Testis (tissue), 3 donors: ENCODE data around the gene RBP2. TPM values are rescaled to one million over a fixed set of nuclear protein-coding genes. Genes with fewer than 3 reads are reported as not detected.

ENCODE experiments used
- DNase-seq: peaks from one replicate; pipeline ENCODE4 v3.0.0-alpha.2; 2019
- H3K27ac ChIP-seq, 2 donors: fragments of 200-600 bp; sonication (generic); one replicate each; pipeline ENCODE4 v1.5.1; 2019
- H3K27me3 ChIP-seq: fragments of 200-600 bp; sonication (generic); one replicate; pipeline ENCODE4 v1.5.1; 2019
- H3K36me3 ChIP-seq: fragments of 200-600 bp; sonication (generic); one replicate; pipeline ENCODE4 v1.5.1; 2017; ENCODE audit warnings: low read depth; ENCODE audit errors: missing control alignments
- H3K4me1 ChIP-seq: fragments of 200-600 bp; sonication (generic); one replicate; pipeline ENCODE4 v1.5.1; 2019
- H3K4me3 ChIP-seq, 2 donors: fragments of 200-600 bp; sonication (generic); one replicate each; pipeline ENCODE4 v1.5.1; 2017 to 2019
- H3K9me3 ChIP-seq: fragments of 200-600 bp; sonication (generic); one replicate; pipeline ENCODE4 v1.5.1; 2017
- POLR2A ChIP-seq: fragments of 450-650 bp; IDR thresholded peaks from one replicate; pipeline ENCODE4 v1.6.1; 2017; ENCODE audit warnings: antibody characterized with exemption, mild to moderate bottlenecking, moderate library complexity
- WGBS, 2 donors: methylation state at CpG; one replicate each; pipeline ENCODE4 v1.1.5; 2018; 5-methylcytosine and 5-hydroxymethylcytosine counted together
- intact Hi-C: fragments of 100-400 bp; cut with DNase I; formaldehyde crosslinking; loops from one replicate; pipeline ENCODE4 v1.15.1; 2023; ENCODE audit warnings: low total_unique reads
- polyA plus RNA-seq: library from polyadenylated mRNA; stranded (reverse); fragments of 350-450 nt; fragmentation: Illumina TruSeq; extraction: RNeasy Lipid Tissue Mini Kit (QIAGEN cat#74804); gene quantifications from one replicate; pipeline ENCODE4 v1.2.3, GENCODE V29; 2014; ENCODE audit warnings: low read depth, low replicate concordance; ENCODE audit not compliant: insufficient read depth
- total RNA-seq, 2 donors: library from RNA; depleted of rRNA; stranded (reverse); fragments of >200 nt; gene quantifications; one replicate each; pipeline ENCODE4 v1.2.3, GENCODE V29; 2016
- TF ChIP-seq, protein P1 (sequence below), 3 experiments: fragments of 450-650 bp in 2 of 3; fragments of 200-600 bp in 1 of 3; sonication (generic) in 1 of 3; IDR thresholded peaks; one replicate each; pipeline ENCODE4 v1.5.1; 2016 to 2019; ENCODE audit warnings: antibody characterized with exemption in 3 of 3, mild to moderate bottlenecking in 2 of 3, moderate library complexity in 1 of 3

RBP2 gene
- total and polyA plus RNA-seq, 3 donors from 2014 or later, result not detected

DNA sequence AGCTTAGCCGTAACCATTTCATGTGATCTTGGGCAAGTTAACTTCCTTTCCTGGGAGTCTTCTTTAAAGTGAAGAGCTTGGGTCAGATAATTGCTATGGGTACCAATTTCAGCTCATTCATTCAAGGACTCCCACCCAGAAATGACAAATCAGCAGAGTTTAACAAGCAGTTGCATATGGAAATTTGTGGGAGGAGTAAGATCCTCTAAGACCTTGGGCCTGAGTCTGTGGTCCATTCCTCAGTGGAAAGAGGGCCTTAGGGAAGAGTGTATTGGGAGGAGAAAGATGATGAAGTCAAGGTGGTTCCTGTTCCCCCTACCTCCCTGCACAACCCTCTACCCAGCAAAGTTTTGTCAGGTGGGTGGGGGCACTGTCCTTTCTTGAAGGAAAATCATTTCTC is 42.1 kb downstream of the RBP2 start:
- Histone ChIP-seq H3K27me3 (no peaks in the 10 kb centered on the region), H3K4me3 (no peak overlapping the region), H3K36me3 (no peaks in the 10 kb centered on the region), H3K4me1 (no peaks in the 10 kb centered on the region), H3K9me3 (no peaks in the 10 kb centered on the region), H3K27ac (no peak overlapping the region)
- WGBS, 2 donors, result 85 to 100% methylated on average over 1 of the region's 1 CpG
- intact Hi-C loops, result no loop called here
- no peak for TF ChIP-seq POLR2A
- TF ChIP-seq, protein P1, sequence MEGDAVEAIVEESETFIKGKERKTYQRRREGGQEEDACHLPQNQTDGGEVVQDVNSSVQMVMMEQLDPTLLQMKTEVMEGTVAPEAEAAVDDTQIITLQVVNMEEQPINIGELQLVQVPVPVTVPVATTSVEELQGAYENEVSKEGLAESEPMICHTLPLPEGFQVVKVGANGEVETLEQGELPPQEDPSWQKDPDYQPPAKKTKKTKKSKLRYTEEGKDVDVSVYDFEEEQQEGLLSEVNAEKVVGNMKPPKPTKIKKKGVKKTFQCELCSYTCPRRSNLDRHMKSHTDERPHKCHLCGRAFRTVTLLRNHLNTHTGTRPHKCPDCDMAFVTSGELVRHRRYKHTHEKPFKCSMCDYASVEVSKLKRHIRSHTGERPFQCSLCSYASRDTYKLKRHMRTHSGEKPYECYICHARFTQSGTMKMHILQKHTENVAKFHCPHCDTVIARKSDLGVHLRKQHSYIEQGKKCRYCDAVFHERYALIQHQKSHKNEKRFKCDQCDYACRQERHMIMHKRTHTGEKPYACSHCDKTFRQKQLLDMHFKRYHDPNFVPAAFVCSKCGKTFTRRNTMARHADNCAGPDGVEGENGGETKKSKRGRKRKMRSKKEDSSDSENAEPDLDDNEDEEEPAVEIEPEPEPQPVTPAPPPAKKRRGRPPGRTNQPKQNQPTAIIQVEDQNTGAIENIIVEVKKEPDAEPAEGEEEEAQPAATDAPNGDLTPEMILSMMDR (IDR thresholded peaks at IDR 0.05), result no peak
- DNase-seq, result no peak

DNA sequence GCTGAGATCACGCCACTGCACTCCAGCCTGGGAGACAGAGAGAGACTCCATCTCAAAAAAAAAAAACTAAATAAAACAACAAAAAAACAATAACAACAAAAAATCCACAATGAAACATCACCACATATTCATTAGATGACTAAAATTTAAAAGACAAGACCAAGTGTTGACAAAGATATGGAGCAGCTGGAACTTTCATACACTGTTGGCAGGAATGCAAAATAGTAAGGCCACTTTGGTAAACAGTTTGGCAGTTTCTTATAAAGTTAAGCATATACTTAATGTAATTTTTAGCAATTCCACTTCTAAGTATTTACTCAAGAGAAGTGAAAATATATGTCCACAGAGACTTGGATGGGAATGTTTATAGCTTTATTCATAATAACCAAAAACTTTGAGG is 43.2 kb downstream of the RBP2 start:
- WGBS, 2 donors, result 100% methylated on average over 1 of the region's 1 CpG
- TF ChIP-seq POLR2A, result no peak
- TF ChIP-seq, protein P1 (IDR thresholded peaks at IDR 0.05), result no peak
- no peak for DNase-seq
- no peaks in the 10 kb centered on the region for H3K4me1 ChIP-seq
- no peak overlapping the region for H3K4me3 ChIP-seq
- intact Hi-C loops, result no loop called here
- H3K36me3 ChIP-seq, result no peaks in the 10 kb centered on the region
- no peaks in the 10 kb centered on the region for H3K9me3 ChIP-seq
- no peak overlapping the region for H3K27ac ChIP-seq
- H3K27me3 ChIP-seq, result no peaks in the 10 kb centered on the region

DNA sequence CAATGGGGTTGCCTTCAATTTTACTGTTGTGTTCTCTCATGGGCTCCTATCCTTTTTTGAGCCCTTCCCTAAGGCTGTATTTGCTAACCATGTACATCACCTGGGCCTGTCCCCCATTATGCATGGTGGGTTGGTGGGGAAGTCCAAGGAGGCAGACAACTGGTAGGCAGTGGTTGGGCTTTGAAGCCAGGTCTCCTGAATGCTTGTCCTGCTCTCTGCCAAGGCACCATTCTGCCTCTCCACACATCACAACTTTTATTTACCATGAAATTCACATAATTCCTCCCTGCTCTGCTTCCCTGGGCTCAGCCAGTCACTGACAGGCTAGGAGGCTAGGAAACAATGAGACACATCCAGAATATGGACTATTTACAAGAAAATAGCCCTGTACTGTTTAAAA is 45.8 kb downstream of the RBP2 start:
- H3K36me3 ChIP-seq, result no peaks in the 10 kb centered on the region
- no peak for DNase-seq
- H3K27me3 ChIP-seq, result no peaks in the 10 kb centered on the region
- no peak overlapping the region for H3K4me3 ChIP-seq
- H3K4me1 ChIP-seq, result no peaks in the 10 kb centered on the region
- TF ChIP-seq POLR2A, result no peak
- TF ChIP-seq, protein P1 (IDR thresholded peaks at IDR 0.05), result no peak
- H3K27ac ChIP-seq, result no peak overlapping the region
- H3K9me3 ChIP-seq, result no peaks in the 10 kb centered on the region
- intact Hi-C loops, result no loop called here

DNA sequence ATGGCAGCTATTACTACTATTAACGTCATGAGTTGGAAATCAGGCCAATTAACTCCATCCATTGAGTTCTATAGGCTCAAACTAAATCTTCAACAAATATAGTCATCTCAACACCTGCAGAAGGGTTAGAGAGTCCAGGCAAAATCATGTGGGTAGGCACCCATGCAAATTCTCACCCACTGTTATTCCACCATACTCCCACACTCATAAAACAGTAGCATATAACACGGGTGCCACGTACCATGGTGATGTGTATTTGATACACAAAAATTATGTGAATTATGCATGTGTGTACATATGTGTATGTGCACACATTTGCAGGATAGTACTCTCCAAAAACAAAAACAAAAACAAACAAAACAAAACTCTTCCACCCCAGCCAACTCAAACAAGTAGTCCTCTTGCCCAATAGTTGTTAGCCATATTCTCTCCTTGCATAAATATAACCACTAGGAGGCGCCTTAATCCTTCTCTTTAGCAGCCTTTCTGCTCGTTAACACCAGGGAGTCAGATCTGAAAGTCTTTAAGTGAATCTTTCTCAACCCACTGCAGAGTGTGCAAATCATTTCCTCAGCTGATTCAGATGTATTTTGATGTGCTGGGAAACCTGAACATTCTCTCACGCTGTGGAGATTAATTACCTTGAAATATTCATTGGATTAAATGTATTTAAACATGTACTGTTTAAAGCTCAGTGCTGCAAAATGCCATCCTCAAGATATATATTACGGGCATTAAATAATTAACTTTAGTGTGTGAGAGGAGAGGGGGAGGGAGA is 48.8 kb downstream of the RBP2 start:
- TF ChIP-seq POLR2A, result no peak
- TF ChIP-seq, protein P1 (IDR thresholded peaks at IDR 0.05), result peak; percentile 68 to 75 (median 75)
- Histone ChIP-seq H3K4me1 (no peaks in the 10 kb centered on the region), H3K27me3 (no peaks in the 10 kb centered on the region), H3K27ac (no peak overlapping the region), H3K4me3 (no peak overlapping the region), H3K9me3 (no peaks in the 10 kb centered on the region), H3K36me3 (no peaks in the 10 kb centered on the region)
- no peak for DNase-seq
- intact Hi-C loops, result no loop called here
- WGBS, 2 donors, result 51 to 63% methylated on average over 7 of the region's 7 CpGs
